NCI-H2107 treated with DMSO at 0.1 percent for 48 hours (cell line): ENCODE measurements around the gene CXorf58.

ENCODE experiments used
- DNase-seq: peaks from one replicate; lab custom pipeline; 2025; ENCODE audit not compliant: unreplicated experiment; lab: John Stamatoyannopoulos, UW

Gene CXorf58

DNA sequence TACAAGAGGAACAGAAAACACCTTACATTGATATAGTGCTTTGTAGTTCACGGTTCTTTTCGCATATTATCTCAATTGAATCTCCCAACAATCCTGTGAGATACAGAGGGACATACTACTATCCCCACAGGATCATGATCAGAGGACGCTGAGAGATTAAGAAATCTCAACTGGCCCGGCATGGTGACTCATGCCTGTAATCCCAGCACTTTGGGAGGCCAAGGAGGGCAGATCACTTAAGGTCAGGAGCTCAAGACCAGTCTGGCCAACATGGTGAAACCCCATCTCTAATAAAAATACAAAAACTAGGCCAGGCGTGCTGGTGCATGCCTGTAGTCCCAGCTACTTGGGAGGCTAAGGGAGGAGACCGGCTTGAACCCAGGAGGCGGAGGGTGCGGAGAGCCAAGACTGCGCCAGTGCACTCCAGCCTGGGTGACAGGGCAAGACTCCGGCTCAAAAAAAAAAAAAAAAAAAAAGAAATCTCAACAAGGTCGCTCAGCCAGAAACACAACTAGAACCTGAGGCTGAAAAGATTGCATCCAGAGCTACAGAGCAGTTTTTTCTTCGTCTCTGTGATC, 7.5 kb upstream of the CXorf58 start:
- DNase-seq, result no peak

DNA sequence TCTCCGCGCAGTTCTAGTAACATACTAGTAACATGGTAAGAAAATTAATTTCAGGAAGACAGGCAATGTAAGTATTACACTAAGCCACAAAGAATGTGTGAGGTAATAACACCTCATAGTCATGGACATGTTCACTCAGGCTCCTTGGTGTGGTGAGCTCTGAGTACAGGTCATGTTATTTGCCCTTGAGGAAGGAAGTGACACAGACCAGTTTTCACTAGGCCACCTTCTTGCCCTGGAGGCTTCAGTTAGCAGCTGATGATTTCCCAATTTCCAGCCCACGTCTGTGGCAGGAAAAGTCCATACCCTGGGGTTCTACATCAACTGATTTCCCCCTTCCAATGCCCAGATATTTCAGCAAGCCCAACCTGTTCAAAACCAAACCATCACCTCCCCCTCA, 6.7 kb upstream of the CXorf58 start:
- DNase-seq, result no peak

DNA sequence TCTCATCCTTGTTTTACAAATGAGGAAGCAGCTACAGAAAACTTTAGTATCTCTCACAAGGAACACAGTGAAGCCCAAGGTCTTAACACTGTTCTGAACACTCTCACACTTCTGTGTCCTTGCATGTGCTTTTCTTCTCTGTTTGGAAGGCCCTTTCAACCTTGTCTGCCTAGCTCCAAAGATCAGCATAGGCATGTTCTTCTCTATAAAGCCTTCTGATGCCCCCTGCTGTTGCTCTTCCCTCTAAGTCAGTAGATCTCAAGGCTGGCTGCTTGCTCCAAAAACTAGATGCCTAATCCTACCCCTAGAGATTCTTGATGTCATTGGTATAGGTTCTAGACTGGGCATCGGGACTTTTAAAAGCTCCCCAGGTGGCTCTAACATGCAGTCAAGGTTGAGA, 6.0 kb upstream of the CXorf58 start:
- DNase-seq, result peak; percentile 82

DNA sequence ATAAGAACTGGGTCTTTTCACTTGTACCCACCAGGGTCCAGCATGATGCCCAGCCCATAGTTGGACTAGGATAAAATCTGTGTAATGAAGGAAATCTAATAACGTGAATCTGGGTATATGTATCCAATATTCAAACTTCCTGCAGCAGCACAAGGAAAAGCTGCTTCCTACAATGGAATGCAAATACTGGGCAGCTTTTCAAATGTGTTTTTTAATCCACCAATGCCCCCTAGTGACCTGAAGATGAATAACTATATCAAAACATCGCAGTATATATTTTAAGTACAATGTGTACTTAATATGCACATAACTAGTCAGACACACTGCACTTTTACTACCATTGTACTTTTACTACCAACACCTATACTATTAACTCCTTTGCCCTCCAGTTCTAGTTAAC, 5.4 kb upstream of the CXorf58 start:
- peak; percentile 68 for DNase-seq

DNA sequence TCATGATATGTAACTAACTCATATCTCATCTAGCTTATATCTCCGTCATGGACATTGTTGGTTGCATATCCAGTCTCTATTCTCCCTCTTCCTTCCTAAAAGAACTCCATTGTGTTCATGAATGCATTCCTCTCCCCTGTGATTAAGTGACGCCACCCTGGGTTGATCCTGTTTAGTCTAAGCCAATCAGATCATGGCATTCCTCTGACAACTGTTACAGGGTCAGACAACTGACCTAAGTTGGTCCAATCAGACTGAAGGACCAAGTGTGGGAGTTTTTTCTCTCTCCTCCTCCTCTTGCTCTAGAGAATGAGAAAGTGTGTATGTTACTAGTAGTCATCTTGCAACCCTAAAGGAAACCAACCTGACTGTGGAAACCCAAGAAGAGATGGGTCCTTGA, 3.7 kb upstream of the CXorf58 start:
- no peak for DNase-seq

DNA sequence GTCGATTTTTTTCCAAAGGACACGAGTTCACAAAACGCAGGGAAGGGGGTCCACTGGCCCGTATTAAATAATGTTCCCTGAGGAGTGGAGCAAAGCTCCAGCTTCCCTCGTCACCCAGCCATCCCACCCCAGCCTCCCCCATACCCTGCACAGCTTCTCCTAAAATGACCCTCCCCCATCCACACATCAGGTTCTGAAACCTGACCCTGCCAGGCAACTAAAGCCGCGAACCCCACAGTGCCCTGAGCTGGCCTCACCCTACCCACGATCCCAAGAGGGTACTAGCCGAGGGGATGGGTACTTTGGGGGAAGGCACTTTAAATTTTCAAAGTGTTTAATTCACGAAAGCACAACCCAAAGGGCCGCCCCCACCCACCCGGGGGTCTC, 702 bp upstream of the CXorf58 start:
- DNase-seq, result no peak

DNA sequence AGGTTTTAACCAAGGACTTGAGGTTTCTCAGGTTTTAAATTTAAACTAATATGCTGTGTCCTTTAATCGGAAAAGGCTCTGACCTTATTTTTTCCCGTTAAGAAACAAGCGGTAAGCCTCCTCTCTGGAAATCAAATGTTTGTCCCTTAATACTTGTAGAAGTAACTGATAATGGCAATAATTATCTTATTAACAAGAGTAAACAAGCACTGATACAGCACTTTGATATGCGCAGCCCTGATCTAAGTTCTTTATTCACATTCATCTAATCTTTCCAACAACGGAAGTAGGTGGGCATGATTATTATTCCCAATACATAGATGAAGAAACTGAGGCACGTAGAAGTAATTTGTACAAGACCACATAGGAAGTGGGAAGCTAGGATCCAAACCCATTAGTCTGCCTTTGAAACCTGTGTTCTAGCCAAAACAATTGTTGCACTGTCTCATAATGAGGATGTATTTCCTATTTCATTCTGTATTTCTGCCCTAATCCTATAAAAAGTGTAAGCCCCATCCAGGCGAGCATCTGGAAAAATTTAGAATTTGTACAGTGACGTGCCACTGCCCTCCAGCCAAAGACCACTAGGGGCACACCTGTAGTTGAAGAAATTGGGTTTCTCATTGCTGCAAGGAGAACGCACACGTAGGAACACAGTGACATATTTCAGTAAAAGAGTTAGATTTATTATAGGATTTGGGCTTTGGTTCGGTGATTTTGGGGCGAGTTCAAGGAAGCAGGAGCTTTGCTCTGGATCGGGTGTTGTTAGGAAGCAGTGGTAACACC, 606 bp downstream of the CXorf58 start:
- DNase-seq, result no peak

DNA sequence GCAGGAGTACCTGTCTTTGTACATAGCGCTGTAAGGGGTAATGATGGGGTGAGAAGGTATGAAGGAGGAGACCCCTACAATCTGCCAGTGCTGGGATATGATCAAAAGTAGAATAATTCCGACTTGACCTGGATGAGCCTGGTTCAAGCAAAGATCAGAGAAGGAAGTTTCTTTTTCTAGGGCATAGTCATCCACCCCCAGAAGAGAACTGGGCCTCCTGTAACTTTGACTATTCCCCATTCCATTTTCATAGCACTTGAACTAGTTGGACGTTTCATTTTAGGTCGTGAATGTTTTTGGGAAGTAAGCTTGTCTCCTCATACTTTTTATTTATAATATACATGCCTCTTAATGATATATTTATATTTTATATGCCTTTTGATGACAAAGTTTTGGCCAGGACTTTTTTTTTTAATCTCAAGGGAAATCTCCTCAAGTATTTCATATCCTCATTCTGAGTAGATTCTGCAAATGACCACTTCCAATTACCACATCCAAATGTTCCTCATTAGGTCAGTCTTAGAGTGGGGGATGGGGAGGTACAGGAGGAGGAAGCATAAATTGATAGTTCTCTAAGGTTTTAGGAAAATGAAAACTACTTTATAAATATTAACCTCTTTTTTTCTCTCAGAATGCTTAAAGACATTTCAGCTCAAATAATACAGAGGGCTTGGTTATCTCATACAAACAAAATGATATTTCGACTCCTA, 3.5 kb downstream of the CXorf58 start:
- DNase-seq, result no peak

DNA sequence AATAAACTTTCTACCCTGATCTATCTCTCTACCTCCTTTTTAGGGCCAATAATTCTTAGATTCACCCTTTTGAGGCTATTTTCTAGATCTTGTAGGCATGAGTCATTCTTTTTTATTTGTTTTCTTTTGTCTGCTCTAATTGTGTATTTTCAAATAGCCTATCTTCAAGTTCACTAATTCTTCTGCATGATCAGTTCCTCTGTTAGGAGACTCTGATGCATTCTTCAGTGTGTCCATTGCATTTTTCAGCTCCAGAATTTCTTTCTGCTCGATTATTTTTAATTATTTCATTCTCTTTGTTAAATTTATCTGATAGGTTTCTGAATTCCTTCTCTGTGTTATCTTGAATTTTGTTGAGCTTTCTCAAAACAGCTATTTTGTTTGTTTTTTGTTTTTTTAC, 11.3 kb downstream of the CXorf58 start:
- no peak for DNase-seq

DNA sequence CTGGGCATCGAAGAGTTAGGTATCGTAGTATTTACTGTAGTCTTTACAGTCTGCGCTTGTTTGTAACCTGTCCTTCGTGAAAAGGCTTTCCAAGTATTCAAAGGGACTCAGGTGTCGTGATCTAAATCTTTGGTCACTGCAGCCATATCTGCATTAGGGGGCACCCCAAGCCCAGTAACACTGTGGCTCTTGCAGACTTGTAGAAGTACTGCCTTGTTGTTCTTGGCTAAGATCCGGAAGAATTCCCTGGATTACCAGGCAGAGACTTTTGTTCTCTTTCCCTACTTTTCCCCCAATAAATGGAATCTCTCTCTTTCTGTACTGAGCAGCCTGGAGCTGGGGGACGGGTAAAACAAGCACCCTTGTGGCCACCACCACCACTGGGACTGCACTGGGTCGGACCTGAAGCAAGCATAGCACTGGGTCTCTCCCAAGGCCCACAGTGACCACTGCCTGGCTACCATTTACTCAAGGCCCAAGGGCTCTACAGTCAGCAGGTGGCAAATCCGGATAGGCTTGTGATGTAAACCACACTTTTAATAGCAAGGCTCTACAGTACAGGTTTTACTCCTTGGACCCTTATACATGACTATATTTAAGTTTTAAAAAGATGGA, 12.0 kb downstream of the CXorf58 start:
- no peak for DNase-seq

DNA sequence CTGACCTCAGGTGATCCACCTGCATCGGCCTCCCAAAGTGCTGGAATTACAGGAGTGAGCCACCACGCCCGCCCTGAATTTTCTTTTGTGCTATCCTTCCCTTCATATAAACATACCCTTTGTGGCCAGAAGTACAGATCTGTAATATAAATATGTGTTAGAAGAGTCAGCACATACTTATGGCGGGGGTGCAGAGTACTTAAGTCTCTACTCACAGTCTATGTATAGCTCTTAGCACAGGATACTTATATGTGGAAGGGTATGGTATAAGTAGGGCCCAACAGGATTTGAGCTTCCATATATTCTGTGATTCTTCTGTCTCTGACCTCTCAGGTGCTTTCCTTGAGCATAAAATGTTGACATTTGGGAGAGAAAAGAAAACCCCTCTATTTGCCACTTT, 18.2 kb downstream of the CXorf58 start:
- DNase-seq, result no peak

DNA sequence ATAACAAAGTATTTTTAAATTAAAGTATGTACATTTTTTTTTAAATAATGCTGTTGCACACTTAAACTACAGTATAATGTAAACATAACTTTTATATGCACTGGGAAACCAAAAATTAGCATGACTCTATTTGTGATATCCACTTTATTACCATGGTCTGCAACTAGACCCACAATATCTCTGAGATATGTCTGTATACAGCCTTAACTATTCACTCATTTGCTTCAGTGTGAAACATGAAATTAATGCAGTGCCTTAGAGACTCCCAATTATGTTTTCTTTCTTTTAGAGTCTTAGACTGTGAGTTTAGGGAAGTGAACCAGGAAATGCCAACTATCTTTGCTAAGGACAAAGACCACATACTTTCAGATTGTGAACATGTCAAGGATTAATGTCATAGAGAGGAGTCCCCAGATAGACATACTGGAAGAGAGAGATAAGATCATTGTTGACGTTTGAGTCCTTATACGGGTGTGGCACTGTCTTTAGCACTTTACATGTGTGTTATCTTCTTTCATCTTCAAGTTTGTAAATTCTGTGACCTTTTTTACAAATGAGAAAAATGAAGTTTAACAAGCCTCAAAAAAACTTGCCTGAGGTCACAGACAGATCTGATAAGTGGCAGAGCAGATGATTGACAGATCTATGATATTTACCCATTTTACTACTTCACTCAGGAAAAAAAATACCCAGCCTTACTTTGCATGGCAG, 23.2 kb downstream of the CXorf58 start:
- no peak for DNase-seq

DNA sequence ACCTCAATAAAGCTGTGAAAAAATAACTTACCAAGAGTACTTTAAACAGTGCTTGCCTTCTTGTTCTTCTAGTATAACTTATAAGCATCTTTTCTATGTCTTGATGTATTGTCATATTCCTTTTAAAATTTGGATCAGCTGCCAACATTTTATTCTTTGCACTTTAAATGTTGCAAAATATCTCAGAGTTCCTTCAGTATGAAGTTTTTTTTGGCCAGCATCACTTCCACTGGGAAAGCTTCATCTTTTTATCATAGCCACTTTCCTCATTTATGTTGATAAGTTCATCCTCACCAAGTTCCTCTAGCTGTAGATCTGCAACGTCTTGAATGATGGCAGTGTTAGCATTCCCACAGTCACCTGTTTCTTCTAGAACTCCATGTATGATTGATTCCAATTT, 24.2 kb downstream of the CXorf58 start:
- no peak for DNase-seq

DNA sequence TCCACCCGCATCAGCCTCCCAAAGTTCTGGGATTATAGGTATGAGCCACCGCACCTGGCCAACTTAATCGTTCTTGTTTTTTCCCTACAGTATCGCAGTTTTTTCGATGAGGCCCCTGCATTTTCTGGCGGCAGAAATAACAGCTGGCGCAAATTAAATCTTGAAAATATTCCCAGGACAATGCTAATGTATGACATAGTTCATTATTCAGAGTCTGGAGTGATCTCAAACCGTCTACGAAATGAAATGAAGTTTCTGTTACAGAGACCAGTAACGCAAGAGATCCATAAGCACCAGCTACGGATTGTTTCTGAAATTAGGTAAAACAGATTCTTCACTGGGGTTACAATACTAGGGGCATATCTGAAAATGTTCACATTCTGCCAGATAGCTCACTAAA, 27.3 kb downstream of the CXorf58 start:
- no peak for DNase-seq

DNA sequence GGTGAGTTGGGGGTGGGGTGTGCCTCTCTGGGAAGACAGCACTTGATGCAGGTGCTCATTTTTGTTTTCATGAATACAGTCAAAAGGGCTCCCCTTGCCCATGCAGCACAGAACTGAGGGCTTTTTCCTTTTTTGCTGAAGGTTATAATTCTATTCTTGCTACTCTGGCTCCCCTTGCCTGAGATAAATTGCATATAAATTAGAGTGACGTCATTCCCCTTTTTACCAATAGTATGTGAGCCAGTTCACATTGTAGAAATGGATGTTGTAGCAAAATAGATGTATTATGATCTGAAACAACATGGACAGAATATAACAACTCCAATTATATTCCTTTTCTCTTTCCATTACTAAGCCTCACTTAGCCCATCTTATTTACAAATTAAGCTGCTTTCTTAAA, 28.4 kb downstream of the CXorf58 start:
- no peak for DNase-seq

DNA sequence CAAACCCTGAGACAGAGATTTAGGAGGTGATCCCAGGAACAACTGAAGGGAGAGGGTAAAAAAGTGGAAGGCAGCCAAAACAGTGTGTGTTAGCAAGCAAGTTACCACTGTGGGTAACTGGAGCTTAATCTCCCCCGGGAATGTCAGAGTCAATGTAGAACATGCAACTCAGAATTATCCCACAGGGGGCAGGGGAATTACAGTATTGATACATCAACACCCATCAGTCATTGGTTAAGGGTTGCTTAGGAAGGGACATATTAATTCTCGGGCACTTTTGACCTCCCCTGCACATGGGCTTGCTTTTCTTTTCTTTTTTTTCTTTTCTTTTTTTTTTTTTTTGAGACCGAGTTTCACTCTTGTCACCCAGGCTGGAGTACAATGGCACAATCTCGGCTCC, 29.3 kb downstream of the CXorf58 start:
- peak; percentile 14 for DNase-seq

DNA sequence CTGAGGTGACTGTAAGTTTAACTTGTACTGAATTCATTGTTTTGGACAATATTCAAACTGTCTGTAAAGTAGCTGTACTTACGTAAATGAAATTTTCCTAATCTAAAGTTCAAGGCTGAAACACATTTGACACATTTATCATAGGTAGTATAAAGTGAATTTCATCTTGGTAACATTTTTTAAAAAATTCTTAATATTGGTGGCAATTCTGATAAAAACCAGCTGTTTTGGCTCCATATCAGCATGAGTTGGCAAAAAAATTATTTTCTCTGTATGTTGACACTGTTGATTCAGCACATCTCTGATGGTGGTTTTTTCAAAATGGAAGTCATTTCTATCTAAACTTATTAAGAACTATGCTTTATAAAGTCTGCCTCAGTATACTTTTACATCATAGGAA, 30.9 kb downstream of the CXorf58 start:
- DNase-seq, result no peak

DNA sequence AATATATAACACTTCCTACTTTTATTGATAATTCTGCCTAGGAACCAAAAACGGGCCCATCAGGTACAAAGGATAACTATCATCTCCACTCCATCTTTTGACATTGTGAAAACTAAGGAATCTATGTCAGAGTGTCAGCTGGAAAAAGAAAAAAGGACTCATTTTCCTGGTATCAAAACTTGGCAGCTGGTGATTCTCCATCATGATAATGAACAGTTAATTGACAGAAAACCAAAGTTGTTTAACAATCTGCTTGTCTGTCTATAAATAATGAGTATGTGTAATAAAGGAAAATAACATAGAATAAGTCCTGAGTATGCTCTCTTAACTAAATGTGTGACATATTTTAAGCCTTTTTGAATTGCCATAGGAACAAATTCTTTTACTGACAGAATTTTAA, 31.4 kb downstream of the CXorf58 start:
- no peak for DNase-seq

DNA sequence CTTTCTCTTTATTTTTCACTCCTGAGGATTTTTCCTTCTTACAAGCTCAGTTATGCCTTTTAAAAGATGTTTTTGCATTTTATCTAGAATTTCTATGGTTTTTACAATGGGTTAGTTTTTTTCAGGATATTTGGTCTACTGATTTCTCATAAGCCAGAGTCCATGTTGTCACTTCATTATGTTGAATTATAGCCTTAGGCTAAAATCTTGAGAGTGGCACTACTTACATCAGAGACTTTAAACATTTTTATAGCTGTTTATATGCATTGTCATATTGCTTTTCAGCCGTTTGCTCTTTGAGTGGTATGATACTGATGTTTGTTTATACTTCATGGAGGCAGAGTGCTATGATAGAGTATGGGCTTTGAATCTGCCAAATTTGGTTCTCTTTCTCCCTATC, 36.4 kb downstream of the CXorf58 start:
- DNase-seq, result no peak

DNA sequence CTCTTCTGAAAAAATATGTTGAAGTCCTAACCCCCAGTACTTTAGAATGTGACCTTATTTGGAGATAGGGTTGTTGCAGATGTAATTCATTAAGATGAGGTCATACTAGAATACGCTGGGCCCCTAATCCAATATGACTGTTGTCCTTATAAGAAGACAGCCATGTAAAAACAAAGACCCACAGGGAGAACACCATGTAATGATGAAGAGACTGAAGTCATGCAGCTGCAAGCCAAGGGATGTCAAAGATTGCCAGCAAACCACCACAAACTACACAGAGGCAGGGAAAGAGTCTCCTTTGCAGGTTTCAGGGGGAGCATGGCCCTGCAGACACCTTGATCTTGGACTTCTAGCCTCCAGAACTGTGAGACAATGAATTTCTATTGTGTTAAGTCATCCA, 37.4 kb downstream of the CXorf58 start:
- no peak for DNase-seq

DNA sequence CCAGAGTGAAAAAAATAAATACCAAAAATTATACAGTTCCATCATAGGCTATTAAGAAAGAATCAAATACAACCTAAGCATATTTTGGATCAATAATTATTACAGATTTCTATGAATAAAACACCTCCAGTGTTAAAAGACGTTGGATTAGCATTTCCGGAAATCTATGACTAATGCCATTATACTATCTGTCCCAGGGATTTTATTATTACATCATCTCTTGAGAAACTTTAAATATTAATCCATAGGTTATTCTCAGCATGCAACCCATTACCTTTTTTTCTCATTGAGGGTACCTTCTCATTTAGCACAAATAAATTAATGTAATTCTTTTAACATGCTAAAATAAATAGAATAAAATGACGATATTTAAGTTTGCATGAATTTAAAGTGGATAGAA, 44.6 kb downstream of the CXorf58 start:
- no peak for DNase-seq
